ENCODE measurements around the gene VWA3A. TPM values are rescaled to one million over a fixed set of nuclear protein-coding genes. Genes with fewer than 3 reads are reported as not detected.

VWA3A gene
- total RNA-seq, 1 donor from 2014 or later, result 0.98 TPM

- DNase-seq (ENCODE audit: low spot score, unreplicated experiment), result no peak
- Mint-ChIP-seq H3K27ac (no peak overlapping the region), H3K27me3 (no peaks in the 10 kb centered on the region), H3K9me3 (ENCODE audit: low read depth) (peaks cover 6% of the 10 kb centered on the region), H3K4me3 (ENCODE audit: low read depth) (no peak overlapping the region), H3K36me3 (ENCODE audit: insufficient read depth) (peaks cover 5% of the 10 kb centered on the region), H3K4me1 (ENCODE audit: low read depth) (peaks cover 3% of the 10 kb centered on the region)
- TF ChIP-seq, protein P1, sequence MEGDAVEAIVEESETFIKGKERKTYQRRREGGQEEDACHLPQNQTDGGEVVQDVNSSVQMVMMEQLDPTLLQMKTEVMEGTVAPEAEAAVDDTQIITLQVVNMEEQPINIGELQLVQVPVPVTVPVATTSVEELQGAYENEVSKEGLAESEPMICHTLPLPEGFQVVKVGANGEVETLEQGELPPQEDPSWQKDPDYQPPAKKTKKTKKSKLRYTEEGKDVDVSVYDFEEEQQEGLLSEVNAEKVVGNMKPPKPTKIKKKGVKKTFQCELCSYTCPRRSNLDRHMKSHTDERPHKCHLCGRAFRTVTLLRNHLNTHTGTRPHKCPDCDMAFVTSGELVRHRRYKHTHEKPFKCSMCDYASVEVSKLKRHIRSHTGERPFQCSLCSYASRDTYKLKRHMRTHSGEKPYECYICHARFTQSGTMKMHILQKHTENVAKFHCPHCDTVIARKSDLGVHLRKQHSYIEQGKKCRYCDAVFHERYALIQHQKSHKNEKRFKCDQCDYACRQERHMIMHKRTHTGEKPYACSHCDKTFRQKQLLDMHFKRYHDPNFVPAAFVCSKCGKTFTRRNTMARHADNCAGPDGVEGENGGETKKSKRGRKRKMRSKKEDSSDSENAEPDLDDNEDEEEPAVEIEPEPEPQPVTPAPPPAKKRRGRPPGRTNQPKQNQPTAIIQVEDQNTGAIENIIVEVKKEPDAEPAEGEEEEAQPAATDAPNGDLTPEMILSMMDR (IDR thresholded peaks at IDR 0.05; ENCODE audit: unreplicated experiment), result no peak
These were observed 21.7 kb upstream of the VWA3A start for GRCh38 chr16:22070361-22071330.

GRCh38 chr16:22071331-22071910 is 20.9 kb upstream of the VWA3A start:
- H3K4me1 Mint-ChIP-seq (ENCODE audit: low read depth), result peaks cover 3% of the 10 kb centered on the region
- no peak for DNase-seq (ENCODE audit: low spot score, unreplicated experiment)
- no peak overlapping the region for H3K4me3 Mint-ChIP-seq (ENCODE audit: low read depth)
- no peak overlapping the region for H3K27ac Mint-ChIP-seq
- H3K27me3 Mint-ChIP-seq, result no peaks in the 10 kb centered on the region
- H3K9me3 Mint-ChIP-seq (ENCODE audit: low read depth), result peaks cover 6% of the 10 kb centered on the region
- peaks cover 5% of the 10 kb centered on the region for H3K36me3 Mint-ChIP-seq (ENCODE audit: insufficient read depth)
- TF ChIP-seq, protein P1 (IDR thresholded peaks at IDR 0.05; ENCODE audit: unreplicated experiment), result no peak

- H3K27me3 Mint-ChIP-seq, result no peaks in the 10 kb centered on the region
- H3K4me3 Mint-ChIP-seq (ENCODE audit: low read depth), result no peak overlapping the region
- H3K27ac Mint-ChIP-seq, result no peak overlapping the region
- H3K9me3 Mint-ChIP-seq (ENCODE audit: low read depth), result no peaks in the 10 kb centered on the region
- no peaks in the 10 kb centered on the region for H3K36me3 Mint-ChIP-seq (ENCODE audit: insufficient read depth)
- TF ChIP-seq, protein P1 (IDR thresholded peaks at IDR 0.05; ENCODE audit: unreplicated experiment), result no peak
- no peak for DNase-seq (ENCODE audit: low spot score, unreplicated experiment)
- H3K4me1 Mint-ChIP-seq (ENCODE audit: low read depth), result peaks cover 3% of the 10 kb centered on the region
These were observed 19.0 kb upstream of the VWA3A start for GRCh38 chr16:22073350-22073749.

GRCh38 chr16:22075043-22075757 is 17.1 kb upstream of the VWA3A start:
- Mint-ChIP-seq H3K36me3 (ENCODE audit: insufficient read depth) (no peaks in the 10 kb centered on the region), H3K27ac (no peak overlapping the region), H3K9me3 (ENCODE audit: low read depth) (no peaks in the 10 kb centered on the region), H3K4me1 (ENCODE audit: low read depth) (peaks cover 3% of the 10 kb centered on the region), H3K4me3 (ENCODE audit: low read depth) (no peak overlapping the region), H3K27me3 (no peaks in the 10 kb centered on the region)
- no peak for DNase-seq (ENCODE audit: low spot score, unreplicated experiment)
- TF ChIP-seq, protein P1 (IDR thresholded peaks at IDR 0.05; ENCODE audit: unreplicated experiment), result no peak

DNA sequence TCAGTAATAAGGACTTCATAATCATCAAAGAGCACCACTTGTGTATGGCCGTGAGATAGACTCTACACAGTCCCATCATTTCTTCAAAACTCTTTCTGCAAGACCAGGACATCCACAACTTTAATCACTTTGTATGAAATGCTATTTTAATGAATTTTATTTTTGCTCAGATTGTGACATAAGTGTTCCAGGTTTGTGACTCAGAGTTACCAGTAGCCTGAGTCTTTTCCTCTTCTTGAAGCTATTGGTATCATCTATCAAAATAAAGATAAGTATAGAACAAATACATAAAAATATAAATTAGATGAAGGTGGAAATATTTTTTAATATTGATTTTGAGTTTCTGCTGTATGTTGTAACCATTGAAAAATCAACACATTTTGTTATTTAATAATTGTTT is 16.6 kb upstream of the VWA3A start:
- Mint-ChIP-seq H3K27ac (no peak overlapping the region), H3K4me1 (ENCODE audit: low read depth) (peaks cover 3% of the 10 kb centered on the region), H3K9me3 (ENCODE audit: low read depth) (no peaks in the 10 kb centered on the region), H3K36me3 (ENCODE audit: insufficient read depth) (no peaks in the 10 kb centered on the region), H3K27me3 (no peaks in the 10 kb centered on the region), H3K4me3 (ENCODE audit: low read depth) (no peak overlapping the region)
- no peak for DNase-seq (ENCODE audit: low spot score, unreplicated experiment)
- TF ChIP-seq, protein P1 (IDR thresholded peaks at IDR 0.05; ENCODE audit: unreplicated experiment), result no peak
